GM23248 (cell line): ENCODE data around the gene METTL22. TPM values are rescaled to one million over a fixed set of nuclear protein-coding genes. Genes with fewer than 3 reads are reported as not detected.

Experiments used
- DNase-seq: peaks from one replicate; pipeline ENCODE4 v3.0.0-alpha.2; 2015
- H2AFZ ChIP-seq: fragments of 200-600 bp; sonication (generic); 2 replicates; pipeline ENCODE4 v1.6.1; 2016; ENCODE audit warnings: antibody characterized with exemption
- H3F3A ChIP-seq: fragments of 200-600 bp; sonication (generic); 2 replicates; pipeline ENCODE4 v1.6.1; 2016; ENCODE audit warnings: mild to moderate bottlenecking, antibody characterized with exemption, mixed run types; ENCODE audit not compliant: insufficient read depth
- H3K27ac ChIP-seq: fragments of 200-600 bp; sonication (generic); 2 replicates; pipeline ENCODE4 v1.5.1; 2016; ENCODE audit warnings: mild to moderate bottlenecking
- H3K27me3 ChIP-seq: fragments of 200-600 bp; sonication (generic); replicated peaks from 2 replicates; pipeline ENCODE4 v1.6.1; 2016; ENCODE audit warnings: mild to moderate bottlenecking; ENCODE audit not compliant: insufficient read depth
- H3K36me3 ChIP-seq: fragments of 200-600 bp; sonication (generic); 2 replicates; pipeline ENCODE4 v1.6.1; 2016; ENCODE audit warnings: low read depth, mild to moderate bottlenecking
- H3K4me1 ChIP-seq: fragments of 200-600 bp; sonication (generic); 2 replicates; pipeline ENCODE4 v1.6.1; 2016; ENCODE audit warnings: mild to moderate bottlenecking; ENCODE audit not compliant: insufficient read depth
- H3K4me2 ChIP-seq: fragments of 200-600 bp; sonication (generic); one replicate; pipeline ENCODE4 v1.6.1; 2016; ENCODE audit warnings: mild to moderate bottlenecking; ENCODE audit not compliant: unreplicated experiment
- H3K4me3 ChIP-seq: fragments of 200-600 bp; sonication (generic); 2 replicates; pipeline ENCODE4 v1.5.1; 2016; ENCODE audit warnings: mild to moderate bottlenecking
- H3K79me2 ChIP-seq: fragments of 200-600 bp; sonication (generic); 2 replicates; pipeline ENCODE4 v1.6.1; 2016; ENCODE audit warnings: mild to moderate bottlenecking; ENCODE audit not compliant: insufficient read depth
- H3K9ac ChIP-seq: fragments of 200-600 bp; sonication (generic); 2 replicates; pipeline ENCODE4 v1.6.1; 2016; ENCODE audit warnings: mild to moderate bottlenecking
- H3K9me2 ChIP-seq: fragments of 200-600 bp; sonication (generic); 2 replicates; pipeline ENCODE4 v1.6.1; 2016; ENCODE audit warnings: mixed run types, mild to moderate bottlenecking, moderate library complexity; ENCODE audit not compliant: insufficient read depth
- H3K9me3 ChIP-seq: fragments of 200-600 bp; sonication (generic); one replicate; pipeline ENCODE4 v1.6.1; 2017; ENCODE audit warnings: low read depth
- H4K20me1 ChIP-seq: fragments of 200-600 bp; sonication (generic); 2 replicates; pipeline ENCODE4 v1.6.0; 2016; ENCODE audit not compliant: insufficient read depth
- EZH2 ChIP-seq: fragments of 200-600 bp; sonication (generic); IDR thresholded peaks from 2 replicates; pipeline ENCODE4 v1.6.1; 2018; ENCODE audit warnings: antibody characterized with exemption, mild to moderate bottlenecking; ENCODE audit not compliant: insufficient read depth, poor library complexity, severe bottlenecking
- EZH2phosphoT487 ChIP-seq: fragments of 200-600 bp; sonication (generic); IDR thresholded peaks from 2 replicates; pipeline ENCODE4 v1.6.1; 2018; ENCODE audit warnings: antibody characterized with exemption, moderate library complexity, mild to moderate bottlenecking, low read depth; ENCODE audit not compliant: insufficient read depth
- WGBS, 2 experiments: methylation state at CpG; one replicate each; pipeline ENCODE4 v1.1.6; 2015 to 2017; ENCODE audit warnings: low lambda C conversion rate in 2 of 2, low coverage in 1 of 2; ENCODE audit errors: missing lambda C conversion rate in 2 of 2; 5-methylcytosine and 5-hydroxymethylcytosine counted together
- in situ Hi-C: fragments of 300-500 bp; cut with MboI; formaldehyde crosslinking; loops from 2 replicates; pipeline ENCODE4 v1.15.0; 2020
- polyA plus RNA-seq: library from polyadenylated mRNA; unstranded; fragments of >200 nt; fragmentation: Nextera tagmentation; extraction: Ambion mirVana; gene quantifications from 2 replicates; pipeline ENCODE4 v1.2.1, GENCODE V29; 2016
- total RNA-seq: library from RNA; depleted of rRNA; stranded (reverse); fragments of >200 nt; shearing (Covaris generic); gene quantifications from 2 replicates; pipeline ENCODE4 v1.2.3, GENCODE V29; 2014

Gene METTL22
- total and polyA plus RNA-seq, 2 experiments from 2014 or later: 36.9 to 46.1 TPM

- Histone ChIP-seq H3K9me2 (no peaks in the 10 kb centered on the region), H3K9ac (no peak overlapping the region), H3K4me1 (no peaks in the 10 kb centered on the region), H3K27ac (no peak overlapping the region), H3K79me2 (no peaks in the 10 kb centered on the region), H3K27me3 (no peaks in the 10 kb centered on the region), H2AFZ (no peak overlapping the region), H3K4me3 (no peak overlapping the region), H3F3A (no peaks in the 10 kb centered on the region), H3K36me3 (no peaks in the 10 kb centered on the region), H4K20me1 (no peaks in the 10 kb centered on the region), H3K9me3 (no peaks in the 10 kb centered on the region), H3K4me2 (no peak overlapping the region)
- TF ChIP-seq EZH2 (no peak), EZH2phosphoT487 (no peak)
- in situ Hi-C loops: no loop called here
- DNase-seq: no peak
- 74% methylated on average over 9 of the region's 9 CpGs for WGBS, 2 experiments
Measured at GRCh38 chr16:8686879-8687278, 65.4 kb downstream of the METTL22 start.

- in situ Hi-C loops: no loop called here
- H4K20me1 ChIP-seq: no peaks in the 10 kb centered on the region
- no peak overlapping the region for H3K4me3 ChIP-seq
- no peaks in the 10 kb centered on the region for H3F3A ChIP-seq
- H2AFZ ChIP-seq: no peak overlapping the region
- 0% methylated on average over 1 of the region's 1 CpG for WGBS, 2 experiments
- no peaks in the 10 kb centered on the region for H3K9me2 ChIP-seq
- no peaks in the 10 kb centered on the region for H3K79me2 ChIP-seq
- H3K4me1 ChIP-seq: no peaks in the 10 kb centered on the region
- no peak for DNase-seq
- TF ChIP-seq EZH2phosphoT487 (no peak), EZH2 (no peak)
- no peak overlapping the region for H3K9ac ChIP-seq
- no peaks in the 10 kb centered on the region for H3K9me3 ChIP-seq
- H3K4me2 ChIP-seq: no peak overlapping the region
- no peaks in the 10 kb centered on the region for H3K27me3 ChIP-seq
- no peak overlapping the region for H3K27ac ChIP-seq
- H3K36me3 ChIP-seq: no peaks in the 10 kb centered on the region
Measured at GRCh38 chr16:8689686-8690085, 68.2 kb downstream of the METTL22 start.

GRCh38 chr16:8691728-8692127 lies 70.2 kb downstream of the METTL22 start:
- no peak overlapping the region for H3K4me3 ChIP-seq
- H3K9me2 ChIP-seq: no peaks in the 10 kb centered on the region
- in situ Hi-C loops: no loop called here
- H3K4me2 ChIP-seq: no peak overlapping the region
- H3F3A ChIP-seq: no peaks in the 10 kb centered on the region
- no peaks in the 10 kb centered on the region for H3K79me2 ChIP-seq
- H4K20me1 ChIP-seq: no peaks in the 10 kb centered on the region
- DNase-seq: no peak
- H3K4me1 ChIP-seq: no peaks in the 10 kb centered on the region
- no peaks in the 10 kb centered on the region for H3K27me3 ChIP-seq
- TF ChIP-seq EZH2 (no peak), EZH2phosphoT487 (no peak)
- H3K27ac ChIP-seq: no peak overlapping the region
- no peak overlapping the region for H2AFZ ChIP-seq
- no peaks in the 10 kb centered on the region for H3K9me3 ChIP-seq
- 62 to 63% methylated on average over 8 of the region's 8 CpGs for WGBS, 2 experiments
- H3K9ac ChIP-seq: no peak overlapping the region
- H3K36me3 ChIP-seq: no peaks in the 10 kb centered on the region

GRCh38 chr16:8694795-8695728 lies 73.6 kb downstream of the METTL22 start:
- H3K4me3 ChIP-seq: no peak overlapping the region
- no peaks in the 10 kb centered on the region for H3K36me3 ChIP-seq
- DNase-seq: no peak
- no peaks in the 10 kb centered on the region for H3K79me2 ChIP-seq
- no peak overlapping the region for H3K9ac ChIP-seq
- no peaks in the 10 kb centered on the region for H3K27me3 ChIP-seq
- no peaks in the 10 kb centered on the region for H3F3A ChIP-seq
- in situ Hi-C loops: no loop called here
- H3K9me2 ChIP-seq: no peaks in the 10 kb centered on the region
- no peak overlapping the region for H3K4me2 ChIP-seq
- H3K9me3 ChIP-seq: no peaks in the 10 kb centered on the region
- TF ChIP-seq EZH2phosphoT487 (no peak), EZH2 (no peak)
- H2AFZ ChIP-seq: no peak overlapping the region
- no peaks in the 10 kb centered on the region for H3K4me1 ChIP-seq
- WGBS, 2 experiments: 22 to 23% methylated on average over 18 of the region's 18 CpGs
- no peaks in the 10 kb centered on the region for H4K20me1 ChIP-seq
- no peak overlapping the region for H3K27ac ChIP-seq
